Measurements from ENCODE around the gene LRRC52.

DNA sequence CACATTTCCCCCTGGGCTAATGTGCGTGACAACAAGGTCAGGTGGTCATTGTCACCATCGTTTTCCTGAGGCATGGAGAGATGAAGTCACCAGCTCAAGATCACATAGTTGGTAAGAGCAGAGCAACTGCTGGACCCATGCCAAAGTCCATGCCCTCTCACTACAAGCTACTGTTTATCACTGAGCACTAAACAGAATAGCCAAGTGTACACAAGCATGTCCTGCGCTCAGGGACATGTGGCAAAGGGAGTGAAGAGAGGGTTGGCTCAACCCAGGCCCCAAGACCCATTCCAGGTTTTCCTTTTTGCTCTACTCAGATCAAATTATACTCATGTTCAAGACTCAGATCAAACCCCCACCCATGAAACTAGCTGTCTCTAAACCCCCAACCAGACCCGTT, 20.8 kb downstream of the LRRC52 start:
- TF ChIP-seq, protein P1, sequence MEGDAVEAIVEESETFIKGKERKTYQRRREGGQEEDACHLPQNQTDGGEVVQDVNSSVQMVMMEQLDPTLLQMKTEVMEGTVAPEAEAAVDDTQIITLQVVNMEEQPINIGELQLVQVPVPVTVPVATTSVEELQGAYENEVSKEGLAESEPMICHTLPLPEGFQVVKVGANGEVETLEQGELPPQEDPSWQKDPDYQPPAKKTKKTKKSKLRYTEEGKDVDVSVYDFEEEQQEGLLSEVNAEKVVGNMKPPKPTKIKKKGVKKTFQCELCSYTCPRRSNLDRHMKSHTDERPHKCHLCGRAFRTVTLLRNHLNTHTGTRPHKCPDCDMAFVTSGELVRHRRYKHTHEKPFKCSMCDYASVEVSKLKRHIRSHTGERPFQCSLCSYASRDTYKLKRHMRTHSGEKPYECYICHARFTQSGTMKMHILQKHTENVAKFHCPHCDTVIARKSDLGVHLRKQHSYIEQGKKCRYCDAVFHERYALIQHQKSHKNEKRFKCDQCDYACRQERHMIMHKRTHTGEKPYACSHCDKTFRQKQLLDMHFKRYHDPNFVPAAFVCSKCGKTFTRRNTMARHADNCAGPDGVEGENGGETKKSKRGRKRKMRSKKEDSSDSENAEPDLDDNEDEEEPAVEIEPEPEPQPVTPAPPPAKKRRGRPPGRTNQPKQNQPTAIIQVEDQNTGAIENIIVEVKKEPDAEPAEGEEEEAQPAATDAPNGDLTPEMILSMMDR (IDR thresholded peaks at IDR 0.05) = no peak
- TF ChIP-seq POLR2A (IDR thresholded peaks at IDR 0.05) = no peak

All from body of pancreas (tissue), 4 donors.